Smooth muscle cell (in vitro differentiated cells): ENCODE results near the gene GID4. TPM values are rescaled to one million over a fixed set of nuclear protein-coding genes. Genes with fewer than 3 reads are reported as not detected.

Source experiments
- DNase-seq: peaks from one replicate; lab custom pipeline; 2025; ENCODE audit not compliant: unreplicated experiment; lab: John Stamatoyannopoulos, UW
- H2AFZ ChIP-seq: fragments of 200-600 bp; sonication (generic); 2 replicates; pipeline ENCODE4 v1.6.0; 2016; ENCODE audit warnings: antibody characterized with exemption, low read depth, mild to moderate bottlenecking
- H3F3A ChIP-seq: fragments of 200-600 bp; sonication (generic); 2 replicates; pipeline ENCODE4 v1.6.0; 2017; ENCODE audit warnings: antibody characterized with exemption, low read depth
- H3K27ac ChIP-seq: fragments of 200-600 bp; sonication (generic); 2 replicates; pipeline ENCODE4 v1.5.1; 2016; ENCODE audit warnings: low read depth, mild to moderate bottlenecking
- H3K27me3 ChIP-seq: fragments of 200-600 bp; sonication (generic); 2 replicates; pipeline ENCODE4 v1.6.1; 2016; ENCODE audit warnings: low read depth, mild to moderate bottlenecking
- H3K36me3 ChIP-seq: fragments of 200-600 bp; sonication (generic); 2 replicates; pipeline ENCODE4 v1.5.1; 2016; ENCODE audit warnings: low read depth
- H3K4me1 ChIP-seq: fragments of 200-600 bp; sonication (generic); 2 replicates; pipeline ENCODE4 v1.5.1; 2016; ENCODE audit warnings: low read depth
- H3K4me2 ChIP-seq: fragments of 200-600 bp; sonication (generic); 2 replicates; pipeline ENCODE4 v1.6.0; 2016; ENCODE audit warnings: mild to moderate bottlenecking
- H3K4me3 ChIP-seq: fragments of 200-600 bp; sonication (generic); 2 replicates; pipeline ENCODE4 v1.5.1; 2016; ENCODE audit warnings: mild to moderate bottlenecking
- H3K79me2 ChIP-seq: fragments of 200-600 bp; sonication (generic); 2 replicates; pipeline ENCODE4 v1.6.0; 2016; ENCODE audit warnings: low read depth, mild to moderate bottlenecking
- H3K9ac ChIP-seq: fragments of 200-600 bp; sonication (generic); 2 replicates; pipeline ENCODE4 v1.6.0; 2016; ENCODE audit warnings: low read depth
- H3K9me3 ChIP-seq: fragments of 200-600 bp; sonication (generic); replicated peaks from 2 replicates; pipeline ENCODE4 v1.5.1; 2016; ENCODE audit warnings: low read depth
- H4K20me1 ChIP-seq: fragments of 200-600 bp; sonication (generic); 2 replicates; pipeline ENCODE4 v1.6.0; 2016; ENCODE audit warnings: low read depth
- WGBS: methylation state at CpG from one replicate; pipeline ENCODE4 v1.1.7; 2016; ENCODE audit warnings: low lambda C conversion rate; 5-methylcytosine and 5-hydroxymethylcytosine counted together
- polyA plus RNA-seq: library from polyadenylated mRNA; unstranded; fragments of >200 nt; fragmentation: Nextera tagmentation; extraction: Ambion mirVana; gene quantifications from 2 replicates; pipeline ENCODE4 v1.2.1, GENCODE V29; 2016
- total RNA-seq: library from RNA; depleted of rRNA; stranded (reverse); fragments of >200 nt; gene quantifications from 2 replicates; pipeline ENCODE4 v1.2.3, GENCODE V29; 2014
- TF ChIP-seq, protein P1 (sequence below): fragments of 200-600 bp; sonication (generic); IDR thresholded peaks from 2 replicates; pipeline ENCODE4 v1.5.1; 2017; ENCODE audit warnings: borderline replicate concordance, mild to moderate bottlenecking, antibody characterized with exemption; ENCODE audit not compliant: insufficient read depth, poor library complexity, severe bottlenecking

Gene GID4
- total and polyA plus RNA-seq, 2 experiments from 2014 or later, result 6.1 to 7.7 TPM

DNA sequence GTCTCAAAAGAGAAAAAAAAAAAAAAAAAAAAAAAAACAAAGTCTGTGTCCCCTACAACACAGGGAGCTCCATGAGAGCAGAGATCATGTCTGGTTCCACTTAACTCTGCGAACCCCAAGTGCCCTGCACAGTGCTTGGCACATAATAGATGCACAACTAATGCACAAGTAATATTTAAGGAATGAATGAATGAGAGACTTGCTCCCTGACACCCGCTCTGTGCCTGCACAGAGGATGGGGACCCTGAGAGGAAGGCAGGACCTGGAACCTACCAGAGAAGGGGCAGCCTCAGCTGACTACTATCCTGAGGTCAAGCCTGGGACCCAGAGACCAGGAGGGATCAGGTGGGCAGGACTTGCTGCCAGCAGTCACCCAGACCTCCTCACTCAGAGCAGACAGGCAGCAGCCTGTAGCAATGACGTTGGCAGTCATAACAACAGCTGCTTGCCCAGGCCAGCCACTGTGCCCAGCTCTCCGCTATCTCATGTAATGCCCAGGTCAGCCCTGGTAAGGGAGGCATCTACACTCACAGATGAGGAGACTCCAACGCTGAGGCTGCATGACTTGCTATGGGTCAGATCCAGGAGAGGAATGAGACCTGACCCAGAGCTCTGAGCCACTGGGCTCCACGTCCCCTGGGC lies 72.2 kb downstream of the GID4 start:
- H3K4me3 ChIP-seq, result no peak overlapping the region

DNA sequence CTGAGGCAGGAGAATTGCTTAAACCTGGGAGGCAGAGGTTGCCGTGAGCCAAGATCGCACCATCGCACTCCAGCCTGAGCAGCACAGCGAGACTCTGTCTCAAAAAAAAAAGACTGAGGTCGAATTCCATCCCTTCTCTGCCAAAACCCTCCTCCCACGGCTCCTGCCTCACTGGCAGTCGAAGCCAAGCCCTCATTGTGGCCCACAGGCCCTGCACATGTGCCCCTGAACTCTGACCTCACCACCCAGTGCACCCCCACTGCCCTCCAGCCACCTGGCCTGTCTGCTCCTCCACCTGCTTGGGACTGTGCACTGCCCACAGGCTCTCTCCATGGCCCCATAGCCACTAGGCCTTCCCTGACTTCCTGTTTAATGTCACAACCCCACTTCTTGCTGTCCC lies 76.3 kb downstream of the GID4 start:
- DNase-seq, result no peak
- Histone ChIP-seq H3K9ac (no peak overlapping the region), H4K20me1 (no peaks in the 10 kb centered on the region), H3K4me3 (no peak overlapping the region), H3K27ac (no peak overlapping the region), H2AFZ (no peak overlapping the region), H3F3A (no peaks in the 10 kb centered on the region), H3K4me2 (no peak overlapping the region), H3K27me3 (no peaks in the 10 kb centered on the region), H3K36me3 (no peaks in the 10 kb centered on the region), H3K9me3 (no peaks in the 10 kb centered on the region), H3K4me1 (no peaks in the 10 kb centered on the region), H3K79me2 (no peaks in the 10 kb centered on the region)
- TF ChIP-seq, protein P1, sequence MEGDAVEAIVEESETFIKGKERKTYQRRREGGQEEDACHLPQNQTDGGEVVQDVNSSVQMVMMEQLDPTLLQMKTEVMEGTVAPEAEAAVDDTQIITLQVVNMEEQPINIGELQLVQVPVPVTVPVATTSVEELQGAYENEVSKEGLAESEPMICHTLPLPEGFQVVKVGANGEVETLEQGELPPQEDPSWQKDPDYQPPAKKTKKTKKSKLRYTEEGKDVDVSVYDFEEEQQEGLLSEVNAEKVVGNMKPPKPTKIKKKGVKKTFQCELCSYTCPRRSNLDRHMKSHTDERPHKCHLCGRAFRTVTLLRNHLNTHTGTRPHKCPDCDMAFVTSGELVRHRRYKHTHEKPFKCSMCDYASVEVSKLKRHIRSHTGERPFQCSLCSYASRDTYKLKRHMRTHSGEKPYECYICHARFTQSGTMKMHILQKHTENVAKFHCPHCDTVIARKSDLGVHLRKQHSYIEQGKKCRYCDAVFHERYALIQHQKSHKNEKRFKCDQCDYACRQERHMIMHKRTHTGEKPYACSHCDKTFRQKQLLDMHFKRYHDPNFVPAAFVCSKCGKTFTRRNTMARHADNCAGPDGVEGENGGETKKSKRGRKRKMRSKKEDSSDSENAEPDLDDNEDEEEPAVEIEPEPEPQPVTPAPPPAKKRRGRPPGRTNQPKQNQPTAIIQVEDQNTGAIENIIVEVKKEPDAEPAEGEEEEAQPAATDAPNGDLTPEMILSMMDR, result no peak
- 80% methylated on average over 7 of the region's 7 CpGs for WGBS

More for the DNA sequence above, 72.2 kb downstream of the GID4 start:
- no peak overlapping the region for H3K27ac ChIP-seq
- H3K79me2 ChIP-seq, result no peaks in the 10 kb centered on the region
- H4K20me1 ChIP-seq, result no peaks in the 10 kb centered on the region
- no peaks in the 10 kb centered on the region for H3F3A ChIP-seq
- 86% methylated on average over 6 of the region's 6 CpGs for WGBS
- H3K9me3 ChIP-seq, result no peaks in the 10 kb centered on the region
- H3K4me1 ChIP-seq, result no peaks in the 10 kb centered on the region
- H3K9ac ChIP-seq, result no peak overlapping the region
- TF ChIP-seq, protein P1, result no peak
- no peaks in the 10 kb centered on the region for H3K36me3 ChIP-seq
- no peak overlapping the region for H2AFZ ChIP-seq
- H3K4me2 ChIP-seq, result no peak overlapping the region
- H3K27me3 ChIP-seq, result no peaks in the 10 kb centered on the region
- DNase-seq, result no peak

DNA sequence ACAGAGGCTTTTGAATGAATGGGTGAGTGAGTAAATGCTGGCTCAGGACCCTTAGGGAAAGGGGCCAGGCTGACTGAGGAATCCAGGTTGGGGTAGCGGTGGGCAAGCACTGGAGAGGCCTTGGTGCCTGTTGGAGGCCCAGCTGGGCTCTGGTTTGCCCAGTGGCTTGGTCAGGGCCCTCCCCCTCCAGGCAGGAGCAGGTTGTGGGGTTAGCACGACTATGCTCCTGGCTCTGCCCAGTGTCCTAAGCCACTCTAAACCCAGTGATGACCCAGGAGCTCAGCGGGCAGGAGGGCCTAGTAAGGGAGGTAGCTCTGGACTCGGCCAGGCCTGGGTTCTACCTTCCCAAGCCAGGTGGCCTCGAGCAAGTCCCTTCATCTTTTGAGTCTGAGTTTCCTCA lies 76.9 kb downstream of the GID4 start:
- Histone ChIP-seq H3F3A (no peaks in the 10 kb centered on the region), H3K79me2 (no peaks in the 10 kb centered on the region), H3K4me3 (no peak overlapping the region), H3K9me3 (no peaks in the 10 kb centered on the region), H3K27me3 (no peaks in the 10 kb centered on the region), H3K4me1 (no peaks in the 10 kb centered on the region), H3K36me3 (no peaks in the 10 kb centered on the region), H3K4me2 (no peak overlapping the region), H4K20me1 (no peaks in the 10 kb centered on the region), H3K9ac (no peak overlapping the region), H3K27ac (no peak overlapping the region), H2AFZ (no peak overlapping the region)
- 95% methylated on average over 5 of the region's 5 CpGs for WGBS
- no peak for DNase-seq
- TF ChIP-seq, protein P1, result no peak

DNA sequence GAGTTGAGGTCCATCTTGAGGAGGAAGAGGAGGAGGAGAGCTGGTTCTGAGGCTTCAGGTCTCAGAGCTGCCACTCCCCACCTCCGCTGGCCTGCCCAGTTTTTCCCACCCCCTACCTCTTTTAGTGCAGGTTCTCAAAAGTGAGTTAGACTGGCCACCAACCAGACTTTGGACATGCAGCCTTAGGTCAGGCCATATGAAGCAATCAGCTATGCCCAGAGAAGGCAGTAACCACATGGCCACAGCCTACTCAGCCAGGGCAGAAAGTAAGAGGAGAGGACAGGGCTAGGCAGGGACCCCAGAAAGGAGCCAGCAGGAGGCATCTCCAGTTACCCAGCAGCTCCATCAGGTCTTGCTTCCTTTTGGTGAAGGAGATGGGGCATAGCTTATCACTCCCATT lies 78.3 kb downstream of the GID4 start:
- 90% methylated on average over 1 of the region's 1 CpG for WGBS
- Histone ChIP-seq H3K4me2 (no peak overlapping the region), H3K27ac (no peak overlapping the region)

More for the DNA sequence above, 78.3 kb downstream of the GID4 start:
- Histone ChIP-seq H2AFZ (no peak overlapping the region), H4K20me1 (no peaks in the 10 kb centered on the region), H3F3A (no peaks in the 10 kb centered on the region), H3K4me1 (no peaks in the 10 kb centered on the region), H3K9ac (no peak overlapping the region), H3K27me3 (no peaks in the 10 kb centered on the region), H3K9me3 (no peaks in the 10 kb centered on the region), H3K36me3 (no peaks in the 10 kb centered on the region), H3K4me3 (no peak overlapping the region), H3K79me2 (no peaks in the 10 kb centered on the region)
- DNase-seq, result no peak
- TF ChIP-seq, protein P1, result no peak
